GM12878 (cell line): ENCODE measurements around the gene HMCN2. TPM values are rescaled to one million over a fixed set of nuclear protein-coding genes. Genes with fewer than 3 reads are reported as not detected.

Experiments used
- CBFB ChIP-seq: IDR thresholded peaks from 2 replicates; pipeline ENCODE4 v1.6.1; 2016; ENCODE audit warnings: antibody characterized with exemption, low read depth
- EED ChIP-seq: sonication (generic); IDR thresholded peaks from 2 replicates; pipeline ENCODE4 v1.6.1; 2016; ENCODE audit warnings: antibody characterized with exemption, low read depth
- ETV6 ChIP-seq, 2 experiments: fragments of 450-650 bp in 1 of 2; IDR thresholded peaks in 1 of 2; conservative IDR thresholded peaks in 1 of 2; 2 replicates each; pipeline ENCODE4 v1.6.1; 2014; ENCODE audit warnings: antibody characterized with exemption in 1 of 2, borderline replicate concordance in 1 of 2, low read depth in 1 of 2, mild to moderate bottlenecking in 1 of 2, moderate library complexity in 1 of 2
- FOS ChIP-seq: IDR thresholded peaks from 3 replicates; pipeline ENCODE4 v1.6.1; 2011; ENCODE audit warnings: borderline replicate concordance; ENCODE audit not compliant: insufficient read length; ENCODE audit errors: extremely low read depth
- IKZF1 ChIP-seq: fragments of 450-650 bp; conservative IDR thresholded peaks from 2 replicates; pipeline ENCODE4 v1.6.1; 2017; ENCODE audit warnings: antibody characterized with exemption, mild to moderate bottlenecking
- IKZF2 ChIP-seq, 2 experiments: fragments of 450-650 bp; IDR thresholded peaks; 2 replicates each; pipeline ENCODE4 v1.6.1; 2017; ENCODE audit warnings: mild to moderate bottlenecking in 2 of 2, moderate library complexity in 2 of 2
- MEF2A ChIP-seq: IDR thresholded peaks from 2 replicates; pipeline ENCODE4 v1.6.1; 2011; ENCODE audit warnings: low read depth, mild to moderate bottlenecking, low read length, moderate library complexity; ENCODE audit not compliant: insufficient read depth
- NBN ChIP-seq: fragments of 450-650 bp; IDR thresholded peaks from 2 replicates; pipeline ENCODE4 v1.6.1; 2016
- NFYA ChIP-seq: IDR thresholded peaks from 2 replicates; pipeline ENCODE4 v1.6.1; 2011; ENCODE audit warnings: low read depth, mild to moderate bottlenecking, low read length, improper control_type of control experiment, borderline replicate concordance
- NFYB ChIP-seq: IDR thresholded peaks from 2 replicates; pipeline ENCODE4 v1.6.1; 2011; ENCODE audit warnings: low read depth, mild to moderate bottlenecking, low read length, improper control_type of control experiment, moderate library complexity; ENCODE audit not compliant: insufficient read depth
- NR2F1 ChIP-seq: fragments of 450-650 bp; conservative IDR thresholded peaks from 2 replicates; pipeline ENCODE4 v1.6.1; 2017; ENCODE audit warnings: mild to moderate bottlenecking
- RFX5 ChIP-seq: IDR thresholded peaks from 2 replicates; pipeline ENCODE4 v1.6.1; 2011; ENCODE audit warnings: low read depth, low read length, improper control_type of control experiment
- RUNX3 ChIP-seq: IDR thresholded peaks from 2 replicates; pipeline ENCODE4 v1.6.1; 2012; ENCODE audit warnings: low read length, inconsistent platforms
- SIX5 ChIP-seq: IDR thresholded peaks from 2 replicates; pipeline ENCODE4 v1.6.1; 2011; ENCODE audit warnings: mild to moderate bottlenecking, low read depth, low read length, moderate library complexity; ENCODE audit not compliant: severe bottlenecking
- WRNIP1 ChIP-seq: IDR thresholded peaks from 2 replicates; pipeline ENCODE4 v1.6.1; 2011; ENCODE audit warnings: low read depth, low read length, improper control_type of control experiment, borderline replicate concordance
- ZBED1 ChIP-seq: IDR thresholded peaks from 2 replicates; pipeline ENCODE4 v1.6.1; 2016; ENCODE audit warnings: borderline replicate concordance
- polyA plus RNA-seq, 11 experiments: library from polyadenylated mRNA; depleted of rRNA in 4 of 11; unstranded in 6 of 11; stranded (reverse) in 5 of 11; fragments of >200 nt; fragmentation: Nextera tagmentation in 4 of 11; fragmentation: Illumina TruSeq in 1 of 11; extraction: Ambion mirVana in 4 of 11; extraction: Trizol in 1 of 11; gene quantifications; 1 replicate in 1 of 11; 2 replicates in 10 of 11; pipeline versions ENCODE4 v1.2.1 to v1.2.3, GENCODE V29; 2011 to 2016; ENCODE audit warnings: inconsistent platforms in 2 of 11, missing spikeins in 2 of 11, low read depth in 1 of 11
- total RNA-seq, 4 experiments: library from RNA; depleted of rRNA in 3 of 4; stranded (reverse); fragments of >200 nt in 3 of 4; fragmentation: Illumina TruSeq in 1 of 4; extraction: Trizol in 1 of 4; gene quantifications; 2 replicates each; pipeline versions ENCODE4 v1.2.1 to v1.2.3, GENCODE V29; 2013 to 2021
- TF ChIP-seq, protein P1 (sequence below): IDR thresholded peaks from 2 replicates; pipeline ENCODE4 v1.6.1; 2011; ENCODE audit warnings: low read depth, mild to moderate bottlenecking, low read length, moderate library complexity, borderline replicate concordance; ENCODE audit errors: extremely low read depth
- TF ChIP-seq, protein P2 (sequence below): IDR thresholded peaks from 2 replicates; pipeline ENCODE4 v1.6.1; 2011; ENCODE audit warnings: borderline replicate concordance, low read depth, mild to moderate bottlenecking, moderate library complexity, low read length; ENCODE audit not compliant: insufficient read depth, poor library complexity, severe bottlenecking
- TF ChIP-seq, protein P3 (sequence below): fragments of 450-650 bp; formaldehyde crosslinking; IDR thresholded peaks from 2 replicates; pipeline ENCODE4 v1.4.0; 2020; ENCODE audit warnings: mild to moderate bottlenecking, moderate library complexity
- TF ChIP-seq, protein P4 (sequence below): IDR thresholded peaks from 2 replicates; pipeline ENCODE4 v1.6.1; 2012; ENCODE audit warnings: low read depth, low read length, improper control_type of control experiment
- TF ChIP-seq, protein P5 (sequence below): IDR thresholded peaks from 2 replicates; pipeline ENCODE4 v1.6.1; 2011; ENCODE audit warnings: borderline replicate concordance, low read depth, mild to moderate bottlenecking, moderate library complexity, mixed read lengths, low read length; ENCODE audit not compliant: insufficient read depth; ENCODE audit errors: extremely low read length

Gene HMCN2
- total and polyA plus RNA-seq, 10 of the 15 experiments (the other 5 are each of a cell fraction or from before 2014, with no cell fraction given), result 0.04 TPM; not detected in 9

DNA sequence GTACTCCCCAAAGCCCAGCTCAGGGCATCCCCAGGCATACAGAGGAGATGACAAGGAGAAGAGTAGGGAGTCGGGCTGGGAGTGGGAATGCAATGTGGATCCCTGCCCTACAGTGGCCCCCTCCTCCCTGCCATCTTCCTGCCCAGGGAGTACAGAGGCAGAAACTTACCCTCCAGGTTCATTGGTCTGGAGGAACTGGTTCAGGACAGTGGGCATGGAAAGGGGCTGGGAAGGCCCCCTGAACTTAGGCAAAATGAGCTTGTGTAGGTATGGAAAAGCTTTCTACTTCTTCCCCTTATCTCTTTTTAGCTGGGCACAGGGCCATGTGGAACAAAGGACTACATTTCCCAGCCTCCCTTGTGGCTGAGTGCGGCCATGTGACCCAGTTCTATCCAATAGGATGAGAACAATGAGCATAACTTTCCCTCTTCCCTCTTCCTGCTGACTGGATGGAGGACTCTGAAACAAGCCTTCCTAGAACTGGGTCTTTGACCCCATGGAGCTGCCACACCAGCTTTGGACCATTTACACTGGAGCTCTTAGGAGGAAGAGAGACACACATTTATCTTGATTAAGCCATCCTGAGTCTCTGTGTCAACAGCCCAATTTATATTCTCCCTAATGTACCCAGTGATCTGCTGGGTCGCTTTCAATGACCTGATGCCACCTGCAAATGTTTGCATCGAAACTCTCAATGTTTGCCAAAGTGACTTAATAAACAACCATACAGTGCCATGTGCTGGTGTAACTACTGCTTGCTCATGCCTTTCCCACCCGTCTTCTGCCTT is 25.0 kb upstream of the HMCN2 start (continued):
- TF ChIP-seq MEF2A, result no peak
- TF ChIP-seq, protein P1, sequence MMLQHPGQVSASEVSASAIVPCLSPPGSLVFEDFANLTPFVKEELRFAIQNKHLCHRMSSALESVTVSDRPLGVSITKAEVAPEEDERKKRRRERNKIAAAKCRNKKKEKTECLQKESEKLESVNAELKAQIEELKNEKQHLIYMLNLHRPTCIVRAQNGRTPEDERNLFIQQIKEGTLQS, result peak; percentile 86
- no peak for TF ChIP-seq ZBED1
- TF ChIP-seq IKZF1, result peak; percentile 36; the same call in 1 of the 2 replicates
- TF ChIP-seq, protein P2, sequence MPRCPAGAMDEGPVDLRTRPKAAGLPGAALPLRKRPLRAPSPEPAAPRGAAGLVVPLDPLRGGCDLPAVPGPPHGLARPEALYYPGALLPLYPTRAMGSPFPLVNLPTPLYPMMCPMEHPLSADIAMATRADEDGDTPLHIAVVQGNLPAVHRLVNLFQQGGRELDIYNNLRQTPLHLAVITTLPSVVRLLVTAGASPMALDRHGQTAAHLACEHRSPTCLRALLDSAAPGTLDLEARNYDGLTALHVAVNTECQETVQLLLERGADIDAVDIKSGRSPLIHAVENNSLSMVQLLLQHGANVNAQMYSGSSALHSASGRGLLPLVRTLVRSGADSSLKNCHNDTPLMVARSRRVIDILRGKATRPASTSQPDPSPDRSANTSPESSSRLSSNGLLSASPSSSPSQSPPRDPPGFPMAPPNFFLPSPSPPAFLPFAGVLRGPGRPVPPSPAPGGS, result no peak
- no peak for TF ChIP-seq ETV6 (conservative IDR thresholded peaks at IDR 0.05 in 1 of 2, IDR thresholded peaks at IDR 0.05 in 1 of 2; ENCODE audit: borderline replicate concordance in 1 of 2, low read depth in 1 of 2)
- peak; percentile 89 for TF ChIP-seq SIX5
- peak; percentile 4 for TF ChIP-seq FOS
- peak; percentile 65 for TF ChIP-seq RUNX3
- TF ChIP-seq, protein P3, sequence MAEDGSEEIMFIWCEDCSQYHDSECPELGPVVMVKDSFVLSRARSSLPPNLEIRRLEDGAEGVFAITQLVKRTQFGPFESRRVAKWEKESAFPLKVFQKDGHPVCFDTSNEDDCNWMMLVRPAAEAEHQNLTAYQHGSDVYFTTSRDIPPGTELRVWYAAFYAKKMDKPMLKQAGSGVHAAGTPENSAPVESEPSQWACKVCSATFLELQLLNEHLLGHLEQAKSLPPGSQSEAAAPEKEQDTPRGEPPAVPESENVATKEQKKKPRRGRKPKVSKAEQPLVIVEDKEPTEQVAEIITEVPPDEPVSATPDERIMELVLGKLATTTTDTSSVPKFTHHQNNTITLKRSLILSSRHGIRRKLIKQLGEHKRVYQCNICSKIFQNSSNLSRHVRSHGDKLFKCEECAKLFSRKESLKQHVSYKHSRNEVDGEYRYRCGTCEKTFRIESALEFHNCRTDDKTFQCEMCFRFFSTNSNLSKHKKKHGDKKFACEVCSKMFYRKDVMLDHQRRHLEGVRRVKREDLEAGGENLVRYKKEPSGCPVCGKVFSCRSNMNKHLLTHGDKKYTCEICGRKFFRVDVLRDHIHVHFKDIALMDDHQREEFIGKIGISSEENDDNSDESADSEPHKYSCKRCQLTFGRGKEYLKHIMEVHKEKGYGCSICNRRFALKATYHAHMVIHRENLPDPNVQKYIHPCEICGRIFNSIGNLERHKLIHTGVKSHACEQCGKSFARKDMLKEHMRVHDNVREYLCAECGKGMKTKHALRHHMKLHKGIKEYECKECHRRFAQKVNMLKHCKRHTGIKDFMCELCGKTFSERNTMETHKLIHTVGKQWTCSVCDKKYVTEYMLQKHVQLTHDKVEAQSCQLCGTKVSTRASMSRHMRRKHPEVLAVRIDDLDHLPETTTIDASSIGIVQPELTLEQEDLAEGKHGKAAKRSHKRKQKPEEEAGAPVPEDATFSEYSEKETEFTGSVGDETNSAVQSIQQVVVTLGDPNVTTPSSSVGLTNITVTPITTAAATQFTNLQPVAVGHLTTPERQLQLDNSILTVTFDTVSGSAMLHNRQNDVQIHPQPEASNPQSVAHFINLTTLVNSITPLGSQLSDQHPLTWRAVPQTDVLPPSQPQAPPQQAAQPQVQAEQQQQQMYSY (CRISPR knock-in tag), result no peak
- TF ChIP-seq NR2F1, result no peak
- no peak for TF ChIP-seq EED
- TF ChIP-seq CBFB, result no peak
- peak; percentile 83 for TF ChIP-seq NFYB
- no peak for TF ChIP-seq NFYA
- no peak for TF ChIP-seq RFX5
- TF ChIP-seq WRNIP1, result no peak
- TF ChIP-seq, protein P4, sequence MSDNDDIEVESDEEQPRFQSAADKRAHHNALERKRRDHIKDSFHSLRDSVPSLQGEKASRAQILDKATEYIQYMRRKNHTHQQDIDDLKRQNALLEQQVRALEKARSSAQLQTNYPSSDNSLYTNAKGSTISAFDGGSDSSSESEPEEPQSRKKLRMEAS, result peak; percentile 73; the same call in 1 of the 2 replicates
- TF ChIP-seq IKZF2 (IDR thresholded peaks at IDR 0.05), result no peak
- no peak for TF ChIP-seq NBN
- TF ChIP-seq, protein P5, sequence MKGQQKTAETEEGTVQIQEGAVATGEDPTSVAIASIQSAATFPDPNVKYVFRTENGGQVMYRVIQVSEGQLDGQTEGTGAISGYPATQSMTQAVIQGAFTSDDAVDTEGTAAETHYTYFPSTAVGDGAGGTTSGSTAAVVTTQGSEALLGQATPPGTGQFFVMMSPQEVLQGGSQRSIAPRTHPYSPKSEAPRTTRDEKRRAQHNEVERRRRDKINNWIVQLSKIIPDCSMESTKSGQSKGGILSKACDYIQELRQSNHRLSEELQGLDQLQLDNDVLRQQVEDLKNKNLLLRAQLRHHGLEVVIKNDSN, result peak; percentile 90
